HepG2 (cell line): ENCODE results near the gene CA11. TPM values are rescaled to one million over a fixed set of nuclear protein-coding genes. Genes with fewer than 3 reads are reported as not detected.

Experiments
- GPBP1L1 ChIP-seq: sonication (generic); formaldehyde crosslinking; IDR thresholded peaks from 2 replicates; pipeline ENCODE4 v1.5.0; 2020; ENCODE audit warnings: mild to moderate bottlenecking, missing genetic modification reagents
- RFX3 ChIP-seq: IDR thresholded peaks from 2 replicates; pipeline ENCODE4 v1.6.1; 2016; ENCODE audit warnings: missing biosample characterization, missing genetic modification reagents
- TFDP1 ChIP-seq: IDR thresholded peaks from 2 replicates; pipeline ENCODE4 v1.6.1; 2016; ENCODE audit warnings: missing compliant biosample characterization, missing genetic modification reagents, borderline replicate concordance
- ZNF160 ChIP-seq: sonication (generic); formaldehyde crosslinking; IDR thresholded peaks from 2 replicates; pipeline ENCODE4 v1.8.0; 2022; ENCODE audit warnings: mild to moderate bottlenecking, inconsistent platforms, missing genetic modification reagents
- ZNF18 ChIP-seq: sonication (generic); formaldehyde crosslinking; IDR thresholded peaks from 2 replicates; pipeline ENCODE4 v1.8.0; 2022; ENCODE audit warnings: mild to moderate bottlenecking, missing genetic modification reagents; ENCODE audit not compliant: insufficient replicate concordance
- ZNF484 ChIP-seq: sonication (generic); formaldehyde crosslinking; IDR thresholded peaks from 2 replicates; pipeline ENCODE4 v1.5.1; 2020; ENCODE audit warnings: mild to moderate bottlenecking, low read depth, missing genetic modification reagents, borderline replicate concordance
- ZNF564 ChIP-seq: sonication (generic); formaldehyde crosslinking; IDR thresholded peaks from 2 replicates; pipeline ENCODE4 v1.8.1; 2023; ENCODE audit warnings: mild to moderate bottlenecking, missing genetic modification reagents
- ZNF749 ChIP-seq: sonication (generic); formaldehyde crosslinking; IDR thresholded peaks from 2 replicates; pipeline ENCODE4 v1.8.0; 2022; ENCODE audit warnings: mild to moderate bottlenecking, missing genetic modification reagents, moderate library complexity, borderline replicate concordance
- polyA plus RNA-seq, 8 experiments: library from polyadenylated mRNA; depleted of rRNA in 3 of 8; stranded (reverse) in 7 of 8; unstranded in 1 of 8; fragments of >200 nt; fragmentation: Illumina TruSeq in 4 of 8; extraction: Trizol in 4 of 8; gene quantifications; 2 replicates each; pipeline versions ENCODE4 v1.2.1 to v1.2.3, GENCODE V29; 2011 to 2016; ENCODE audit warnings: low read depth in 4 of 8, missing spikeins in 1 of 8, mixed read lengths in 1 of 8; ENCODE audit not compliant: insufficient read depth in 1 of 8
- total RNA-seq, 5 experiments: library from RNA; depleted of rRNA; stranded (reverse); fragments of >200 nt; fragmentation: Illumina TruSeq; extraction: Trizol; gene quantifications; 2 replicates each; pipeline ENCODE4 v1.2.3, GENCODE V29; 2016; ENCODE audit warnings: low read depth in 1 of 5
- TF ChIP-seq, protein P1 (sequence below): sonication (generic); formaldehyde crosslinking; IDR thresholded peaks from one replicate; pipeline ENCODE4 v1.5.1; 2020; ENCODE audit warnings: mild to moderate bottlenecking, missing genetic modification reagents; ENCODE audit errors: not compliant biosample characterization
- TF ChIP-seq, protein P2 (sequence below): IDR thresholded peaks from 2 replicates; pipeline ENCODE4 v1.6.1; 2016; ENCODE audit warnings: missing biosample characterization, missing genetic modification reagents, low read depth
- TF ChIP-seq, protein P3 (sequence below): sonication (generic); formaldehyde crosslinking; IDR thresholded peaks from 2 replicates; pipeline ENCODE4 v1.8.1; 2022; ENCODE audit warnings: mild to moderate bottlenecking, missing genetic modification reagents

The CA11 gene
- total and polyA plus RNA-seq, 2 of the 13 experiments (the other 11 are each of a cell fraction or from before 2014, with no cell fraction given), result 0.41 to 0.58 TPM

DNA sequence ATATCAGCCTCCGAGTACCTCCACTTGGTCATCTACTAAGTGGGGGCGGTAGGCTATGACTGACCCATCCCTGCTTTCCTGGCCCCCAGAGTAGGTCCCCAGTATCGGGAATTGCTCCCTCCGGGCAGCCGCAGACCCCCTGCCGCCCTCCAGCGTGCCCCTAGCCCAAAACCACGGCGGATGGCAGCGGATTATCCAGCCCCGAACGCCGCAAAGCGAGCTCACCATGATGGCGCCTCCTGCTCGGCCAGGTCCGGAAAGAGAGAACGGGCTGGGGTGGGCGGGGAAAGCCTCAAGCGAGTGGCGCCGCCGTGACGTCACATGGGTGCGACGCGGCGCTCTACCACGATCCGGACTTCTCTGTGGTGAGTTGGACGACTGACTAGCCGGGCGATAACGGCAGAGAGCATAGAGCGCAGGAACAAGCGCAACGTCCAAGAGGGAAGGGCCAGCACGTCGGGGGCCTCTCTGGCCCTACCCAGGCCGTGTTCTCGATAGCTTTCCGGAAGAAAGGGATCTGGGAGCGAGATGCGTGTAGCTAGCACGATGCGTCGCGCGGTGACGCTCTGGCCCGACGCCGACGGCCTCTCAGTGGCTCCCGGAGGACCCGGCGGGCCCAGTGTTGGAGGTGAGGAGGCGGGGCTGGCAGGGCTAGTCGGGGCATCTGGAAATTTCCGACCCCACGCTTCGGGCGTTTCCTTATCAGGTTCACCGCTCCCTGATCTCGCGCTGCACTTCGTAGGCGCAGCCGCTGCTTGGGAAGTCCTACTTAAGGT is 26.9 kb downstream of the CA11 start, which contains the start of the genes RPL18 and SPHK2 (continued):
- TF ChIP-seq, protein P1, sequence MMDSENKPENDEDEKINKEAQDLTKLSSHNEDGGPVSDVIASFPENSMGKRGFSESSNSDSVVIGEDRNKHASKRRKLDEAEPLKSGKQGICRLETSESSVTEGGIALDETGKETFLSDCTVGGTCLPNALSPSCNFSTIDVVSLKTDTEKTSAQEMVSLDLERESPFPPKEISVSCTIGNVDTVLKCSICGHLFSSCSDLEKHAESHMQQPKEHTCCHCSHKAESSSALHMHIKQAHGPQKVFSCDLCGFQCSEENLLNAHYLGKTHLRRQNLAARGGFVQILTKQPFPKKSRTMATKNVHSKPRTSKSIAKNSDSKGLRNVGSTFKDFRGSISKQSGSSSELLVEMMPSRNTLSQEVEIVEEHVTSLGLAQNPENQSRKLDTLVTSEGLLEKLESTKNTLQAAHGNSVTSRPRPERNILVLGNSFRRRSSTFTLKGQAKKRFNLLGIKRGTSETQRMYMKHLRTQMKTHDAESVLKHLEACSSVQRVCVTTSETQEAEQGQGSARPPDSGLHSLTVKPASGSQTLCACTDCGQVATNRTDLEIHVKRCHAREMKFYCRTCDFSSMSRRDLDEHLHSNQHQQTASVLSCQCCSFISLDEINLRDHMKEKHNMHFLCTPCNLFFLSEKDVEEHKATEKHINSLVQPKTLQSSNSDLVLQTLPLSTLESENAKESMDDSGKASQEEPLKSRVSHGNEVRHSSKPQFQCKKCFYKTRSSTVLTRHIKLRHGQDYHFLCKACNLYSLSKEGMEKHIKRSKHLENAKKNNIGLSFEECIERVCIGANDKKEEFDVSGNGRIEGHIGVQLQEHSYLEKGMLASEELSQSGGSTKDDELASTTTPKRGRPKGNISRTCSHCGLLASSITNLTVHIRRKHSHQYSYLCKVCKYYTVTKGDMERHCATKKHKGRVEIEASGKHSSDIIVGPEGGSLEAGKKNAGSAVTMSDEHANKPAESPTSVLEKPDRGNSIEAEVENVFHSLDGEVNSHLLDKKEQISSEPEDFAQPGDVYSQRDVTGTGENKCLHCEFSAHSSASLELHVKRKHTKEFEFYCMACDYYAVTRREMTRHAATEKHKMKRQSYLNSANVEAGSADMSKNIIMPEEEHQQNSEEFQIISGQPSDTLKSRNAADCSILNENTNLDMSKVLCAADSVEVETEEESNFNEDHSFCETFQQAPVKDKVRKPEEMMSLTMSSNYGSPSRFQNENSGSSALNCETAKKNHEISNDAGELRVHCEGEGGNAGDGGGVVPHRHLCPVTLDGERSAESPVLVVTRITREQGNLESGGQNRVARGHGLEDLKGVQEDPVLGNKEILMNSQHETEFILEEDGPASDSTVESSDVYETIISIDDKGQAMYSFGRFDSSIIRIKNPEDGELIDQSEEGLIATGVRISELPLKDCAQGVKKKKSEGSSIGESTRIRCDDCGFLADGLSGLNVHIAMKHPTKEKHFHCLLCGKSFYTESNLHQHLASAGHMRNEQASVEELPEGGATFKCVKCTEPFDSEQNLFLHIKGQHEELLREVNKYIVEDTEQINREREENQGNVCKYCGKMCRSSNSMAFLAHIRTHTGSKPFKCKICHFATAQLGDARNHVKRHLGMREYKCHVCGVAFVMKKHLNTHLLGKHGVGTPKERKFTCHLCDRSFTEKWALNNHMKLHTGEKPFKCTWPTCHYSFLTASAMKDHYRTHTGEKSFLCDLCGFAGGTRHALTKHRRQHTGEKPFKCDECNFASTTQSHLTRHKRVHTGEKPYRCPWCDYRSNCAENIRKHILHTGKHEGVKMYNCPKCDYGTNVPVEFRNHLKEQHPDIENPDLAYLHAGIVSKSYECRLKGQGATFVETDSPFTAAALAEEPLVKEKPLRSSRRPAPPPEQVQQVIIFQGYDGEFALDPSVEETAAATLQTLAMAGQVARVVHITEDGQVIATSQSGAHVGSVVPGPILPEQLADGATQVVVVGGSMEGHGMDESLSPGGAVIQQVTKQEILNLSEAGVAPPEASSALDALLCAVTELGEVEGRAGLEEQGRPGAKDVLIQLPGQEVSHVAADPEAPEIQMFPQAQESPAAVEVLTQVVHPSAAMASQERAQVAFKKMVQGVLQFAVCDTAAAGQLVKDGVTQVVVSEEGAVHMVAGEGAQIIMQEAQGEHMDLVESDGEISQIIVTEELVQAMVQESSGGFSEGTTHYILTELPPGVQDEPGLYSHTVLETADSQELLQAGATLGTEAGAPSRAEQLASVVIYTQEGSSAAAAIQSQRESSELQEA (CRISPR knock-in tag), result peak; percentile 88
- peak; percentile 87 for TF ChIP-seq ZNF564
- TF ChIP-seq, protein P2, sequence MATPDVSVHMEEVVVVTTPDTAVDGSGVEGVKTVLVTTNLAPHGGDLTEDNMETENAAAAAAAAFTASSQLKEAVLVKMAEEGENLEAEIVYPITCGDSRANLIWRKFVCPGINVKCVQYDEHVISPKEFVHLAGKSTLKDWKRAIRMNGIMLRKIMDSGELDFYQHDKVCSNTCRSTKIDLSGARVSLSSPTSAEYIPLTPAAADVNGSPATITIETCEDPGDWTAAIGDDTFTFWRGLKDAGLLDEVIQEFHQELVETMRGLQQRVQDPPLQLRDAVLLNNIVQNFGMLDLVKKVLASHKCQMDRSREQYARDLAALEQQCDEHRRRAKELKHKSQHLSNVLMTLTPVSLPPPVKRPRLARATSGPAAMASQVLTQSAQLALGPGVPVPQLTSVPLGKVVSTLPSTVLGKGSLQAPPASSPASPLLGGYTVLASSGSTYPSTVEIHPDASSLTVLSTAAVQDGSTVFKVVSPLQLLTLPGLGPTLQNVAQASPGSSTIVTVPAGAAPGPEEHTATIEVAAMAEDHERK (CRISPR knock-in tag), result peak; percentile 100
- TF ChIP-seq, protein P3, sequence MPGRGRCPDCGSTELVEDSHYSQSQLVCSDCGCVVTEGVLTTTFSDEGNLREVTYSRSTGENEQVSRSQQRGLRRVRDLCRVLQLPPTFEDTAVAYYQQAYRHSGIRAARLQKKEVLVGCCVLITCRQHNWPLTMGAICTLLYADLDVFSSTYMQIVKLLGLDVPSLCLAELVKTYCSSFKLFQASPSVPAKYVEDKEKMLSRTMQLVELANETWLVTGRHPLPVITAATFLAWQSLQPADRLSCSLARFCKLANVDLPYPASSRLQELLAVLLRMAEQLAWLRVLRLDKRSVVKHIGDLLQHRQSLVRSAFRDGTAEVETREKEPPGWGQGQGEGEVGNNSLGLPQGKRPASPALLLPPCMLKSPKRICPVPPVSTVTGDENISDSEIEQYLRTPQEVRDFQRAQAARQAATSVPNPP (CRISPR knock-in tag), result peak; percentile 78; the same call in 1 of the 2 replicates
- 0 out of 2 replicates have a peak, but pooled peaks have one; percentile 34 for TF ChIP-seq RFX3 (CRISPR knock-in tag)
- peak; percentile 47; the same call in 1 of the 2 replicates for TF ChIP-seq TFDP1 (CRISPR knock-in tag)
- no peak for TF ChIP-seq ZNF484 (CRISPR knock-in tag)
- TF ChIP-seq GPBP1L1 (CRISPR knock-in tag), result no peak
- 0 out of 2 replicates have a peak, but pooled peaks have one; percentile 45 for TF ChIP-seq ZNF160 (CRISPR knock-in tag)
- peak; percentile 84; the same call in 1 of the 2 replicates for TF ChIP-seq ZNF749 (CRISPR knock-in tag)
- peak; percentile 87 for TF ChIP-seq ZNF18 (CRISPR knock-in tag)
